Fibroblast of gingiva (primary cell): Measurements from ENCODE around the gene C1QB.
"Not testable (repeated sequence)": the region's sequence is repeated elsewhere in the genome, so short reads cannot be mapped to it uniquely, and the experiment has no call there.

Experiments
- DNase-seq: peaks from one replicate; pipeline ENCODE4 v3.0.0-alpha.2; 2011; ENCODE audit warnings: low read depth

The C1QB gene

GRCh38 chr1:22666412-22666811 lies 13.4 kb downstream of the C1QB start:
- DNase-seq = no peak

- not testable (repeated sequence) for DNase-seq
These were observed 15.8 kb downstream of the C1QB start for GRCh38 chr1:22668840-22669239.

GRCh38 chr1:22670352-22670975 lies 17.4 kb downstream of the C1QB start:
- DNase-seq = no peak

- no peak for DNase-seq
These were observed 19.0 kb downstream of the C1QB start for GRCh38 chr1:22671999-22672398.

GRCh38 chr1:22673486-22674409 lies 20.7 kb downstream of the C1QB start:
- DNase-seq = peak; percentile 45

- no peak for DNase-seq
These were observed 21.3 kb downstream of the C1QB start for GRCh38 chr1:22674410-22674749.

- DNase-seq = not testable (repeated sequence)
These were observed 23.1 kb downstream of the C1QB start for GRCh38 chr1:22676151-22676550.

- no peak for DNase-seq
These were observed 24.0 kb downstream of the C1QB start for GRCh38 chr1:22676916-22677583.

- DNase-seq = no peak
These were observed 25.2 kb downstream of the C1QB start for GRCh38 chr1:22677931-22678896.

GRCh38 chr1:22680726-22681125 lies 27.7 kb downstream of the C1QB start:
- no peak for DNase-seq

GRCh38 chr1:22681556-22682276 lies 28.7 kb downstream of the C1QB start:
- no peak for DNase-seq

GRCh38 chr1:22683547-22683946 lies 30.5 kb downstream of the C1QB start:
- DNase-seq = no peak

- no peak for DNase-seq
These were observed 32.6 kb downstream of the C1QB start for GRCh38 chr1:22685591-22686059.

- DNase-seq = no peak
These were observed 34.2 kb downstream of the C1QB start for GRCh38 chr1:22687191-22687590.

- no peak for DNase-seq
These were observed 35.4 kb downstream of the C1QB start for GRCh38 chr1:22688466-22688865.

- no peak for DNase-seq
These were observed 36.5 kb downstream of the C1QB start for GRCh38 chr1:22689505-22689904.

- no peak for DNase-seq
These were observed 38.2 kb downstream of the C1QB start for GRCh38 chr1:22691031-22691753.

GRCh38 chr1:22694172-22694571 lies 41.1 kb downstream of the C1QB start:
- DNase-seq = no peak

GRCh38 chr1:22696610-22697009 lies 43.6 kb downstream of the C1QB start:
- DNase-seq = no peak

GRCh38 chr1:22697980-22698379 lies 44.9 kb downstream of the C1QB start:
- DNase-seq = no peak
